Measurements from ENCODE around the gene TRNP1.

GRCh38 chr1:27042670-27043069 lies 49.2 kb downstream of the TRNP1 start:
- TF ChIP-seq POLR2A (IDR thresholded peaks at IDR 0.05; ENCODE audit: low read depth, low read length) (no peak), POLR2AphosphoS5 (IDR thresholded peaks at IDR 0.05; ENCODE audit: low read depth, low read length) (no peak), TAF1 (IDR thresholded peaks at IDR 0.05; ENCODE audit: borderline replicate concordance, low read depth, low read length) (no peak)

All from GM12892 (cell line).